K562 (cell line): Measurements from ENCODE around the gene TTN. TPM values are rescaled to one million over a fixed set of nuclear protein-coding genes. Genes with fewer than 3 reads are reported as not detected.
A peak's percentile ranks its signal among the peaks of the same experiment; 100 is the strongest.

Source experiments
- ATAC-seq: fragments of 200-7000 bp; cut with Tn5 transposase; 3 replicates; pipeline ENCODE4 v1.9.1; 2020; ENCODE audit warnings: moderate library complexity
- BruUV-seq: library from RNA; stranded (reverse); fragments of 400-500 nt; replicated peaks from 2 replicates; lab custom pipeline; 2021; lab: Mats Ljungman, UMichigan
- CTCF ChIA-PET: fragments of 300-600 bp; formaldehyde crosslinking; extraction: SDS; loops from one replicate; lab custom pipeline; 2021; ENCODE audit warnings: low intra/inter-chr PET ratio; lab: Yijun Ruan, JAX
- POLR2A ChIA-PET: fragments of 300-600, 350-650 bp; sonication (Branson Sonifier 250); formaldehyde crosslinking; extraction: SDS; loops from one replicate; lab custom pipeline; 2021; ENCODE audit warnings: antibody characterized with exemption, inconsistent platforms; lab: Yijun Ruan, JAX
- DNase-seq, 4 experiments: peaks; one replicate each; pipeline versions ENCODE4 v3.0.0 to v3.0.0-alpha.2; 2011 to 2018; ENCODE audit warnings: low spot score in 3 of 4, mixed read lengths in 3 of 4; ENCODE audit errors: extremely low read depth in 1 of 4
- FAIRE-seq: peaks from 2 replicates; lab custom pipeline; 2011; peaks lifted over from hg19 to GRCh38; lab: Jason Lieb, UNC
- H2AFZ ChIP-seq: 2 replicates; pipeline ENCODE4 v1.6.0; 2011; ENCODE audit warnings: low read depth, low read length, control low read depth, inconsistent platforms
- H3K27ac ChIP-seq: fragments of 200-600 bp; 3 replicates; pipeline ENCODE4 v1.8.0; 2011; ENCODE audit warnings: low read depth, mild to moderate bottlenecking, control low read depth, inconsistent platforms, low read length, moderate library complexity, mixed read lengths; ENCODE audit errors: extremely low read depth
- H3K27me3 ChIP-seq, 2 experiments: fragments of 300-600 bp in 1 of 2; 2 replicates in 1 of 2; 3 replicates in 1 of 2; pipeline versions ENCODE4 v1.6.0 to v1.8.0; 2011; ENCODE audit warnings: inconsistent platforms in 2 of 2, low read length in 2 of 2, mild to moderate bottlenecking in 1 of 2, mixed read lengths in 1 of 2, moderate library complexity in 1 of 2; ENCODE audit not compliant: control insufficient read depth in 2 of 2, insufficient read depth in 2 of 2
- H3K36me3 ChIP-seq: fragments of 300-600 bp; 3 replicates; pipeline ENCODE4 v1.8.0; 2011; ENCODE audit warnings: mild to moderate bottlenecking, low read length, inconsistent platforms; ENCODE audit not compliant: control insufficient read depth, insufficient read depth
- H3K4me1 ChIP-seq, 2 experiments: fragments of 200-600 bp in 1 of 2; replicated peaks in 1 of 2; 2 replicates in 1 of 2; 3 replicates in 1 of 2; pipeline versions ENCODE4 v1.5.1 to v1.8.0; 2011; ENCODE audit warnings: inconsistent platforms in 2 of 2, low read length in 2 of 2, mild to moderate bottlenecking in 1 of 2, mixed read lengths in 1 of 2, moderate library complexity in 1 of 2; ENCODE audit not compliant: control insufficient read depth in 2 of 2, insufficient read depth in 2 of 2
- H3K4me2 ChIP-seq: 2 replicates; pipeline ENCODE4 v1.6.1; 2011; ENCODE audit warnings: low read length, control low read depth, inconsistent platforms, mixed read lengths; ENCODE audit not compliant: insufficient read depth
- H3K4me3 ChIP-seq: fragments of 200-600 bp; sonication (generic), shearing (Covaris generic); 2 replicates; pipeline ENCODE4 v1.5.1; 2016; ENCODE audit warnings: control low read depth, inconsistent platforms
- H3K79me2 ChIP-seq: fragments of 200-600 bp; 3 replicates; pipeline ENCODE4 v1.8.0; 2011; ENCODE audit warnings: low read length, inconsistent platforms; ENCODE audit not compliant: control insufficient read depth, insufficient read depth
- H3K9ac ChIP-seq, 2 experiments: 2 replicates each; pipeline versions ENCODE4 v1.6.0 to v1.6.1; 2011; ENCODE audit warnings: low read depth in 2 of 2, low read length in 2 of 2, control low read depth in 1 of 2, inconsistent platforms in 1 of 2, mild to moderate bottlenecking in 1 of 2, mixed read lengths in 1 of 2; ENCODE audit not compliant: insufficient read depth in 1 of 2
- H3K9me1 ChIP-seq: one replicate; pipeline ENCODE4 v1.6.0; 2011; ENCODE audit warnings: inconsistent platforms, mild to moderate bottlenecking, low read length, moderate library complexity; ENCODE audit not compliant: control insufficient read depth, insufficient read depth
- H3K9me3 ChIP-seq: replicated peaks from 2 replicates; pipeline ENCODE4 v1.5.1; 2011; ENCODE audit warnings: low read depth, low read length, inconsistent platforms; ENCODE audit not compliant: control insufficient read depth, insufficient read depth
- H4K20me1 ChIP-seq: replicated peaks from 2 replicates; pipeline ENCODE4 v1.6.1; 2011; ENCODE audit warnings: low read length, inconsistent platforms, mixed read lengths; ENCODE audit not compliant: control insufficient read depth, insufficient read depth
- ARID3A ChIP-seq: IDR thresholded peaks from 2 replicates; pipeline ENCODE4 v1.6.1; 2012; ENCODE audit warnings: low read depth, low read length, improper control_type of control experiment, borderline replicate concordance
- ATF7 ChIP-seq: fragments of 450-650 bp; IDR thresholded peaks from 2 replicates; pipeline ENCODE4 v1.7.1; 2014; ENCODE audit warnings: mild to moderate bottlenecking, moderate library complexity
- ERF ChIP-seq: fragments of 450-650 bp; formaldehyde crosslinking; IDR thresholded peaks from 2 replicates; pipeline ENCODE4 v1.4.0; 2020; ENCODE audit warnings: mild to moderate bottlenecking, mixed read lengths
- HOXB6 ChIP-seq: fragments of 250-450 bp; sonication (Bioruptor Pico); IDR thresholded peaks from 2 replicates; pipeline ENCODE4 v1.5.1; 2022; ENCODE audit warnings: mild to moderate bottlenecking, borderline replicate concordance
- NCOR1 ChIP-seq: fragments of 450-650 bp; IDR thresholded peaks from 2 replicates; pipeline ENCODE4 v1.6.1; 2016; ENCODE audit warnings: mild to moderate bottlenecking, moderate library complexity
- PRMT5 ChIP-seq: sonication (generic); formaldehyde crosslinking; IDR thresholded peaks from 2 replicates; pipeline ENCODE4 v1.5.0; 2020; ENCODE audit warnings: missing genetic modification reagents
- SPI1 ChIP-seq: IDR thresholded peaks from 2 replicates; pipeline ENCODE4 v1.6.1; 2011; ENCODE audit warnings: low read depth, low read length, control low read depth, borderline replicate concordance
- SREBF2 ChIP-seq: sonication (generic); formaldehyde crosslinking; IDR thresholded peaks from 2 replicates; pipeline ENCODE4 v1.4.0; 2020; ENCODE audit warnings: mild to moderate bottlenecking, missing genetic modification reagents
- TBL1XR1 ChIP-seq, 2 experiments: IDR thresholded peaks; 2 replicates each; pipeline ENCODE4 v1.6.1; 2012; ENCODE audit warnings: improper control_type of control experiment in 2 of 2, low read length in 2 of 2, mild to moderate bottlenecking in 1 of 2
- ZNF507 ChIP-seq: conservative IDR thresholded peaks from 2 replicates; pipeline ENCODE4 v1.6.1; 2017; ENCODE audit warnings: missing genetic modification characterization, missing compliant biosample characterization
- ZNF589 ChIP-seq: fragments of 200-800 bp; sonication (Bioruptor generic); IDR thresholded peaks from 2 replicates; pipeline ENCODE4 v1.6.1; 2016; ENCODE audit warnings: low read depth, missing genetic modification characterization, missing compliant biosample characterization
- ZNF695 ChIP-seq: fragments of 450-650 bp; formaldehyde crosslinking; IDR thresholded peaks from 2 replicates; pipeline ENCODE4 v1.4.0; 2020; ENCODE audit warnings: mild to moderate bottlenecking, moderate library complexity
- ZNF740 ChIP-seq, 3 experiments: fragments of 200-800 bp in 1 of 3; sonication (Bioruptor generic) in 1 of 3; sonication (generic) in 1 of 3; formaldehyde crosslinking in 1 of 3; IDR thresholded peaks; 2 replicates each; pipeline versions ENCODE4 v1.6.1 to v1.8.0; 2016 to 2022; ENCODE audit warnings: mild to moderate bottlenecking in 2 of 3, missing compliant biosample characterization in 2 of 3, missing genetic modification characterization in 2 of 3, missing genetic modification reagents in 1 of 3
- ZNF766 ChIP-seq: fragments of 200-800 bp; sonication (Bioruptor generic); conservative IDR thresholded peaks from 2 replicates; pipeline ENCODE4 v1.6.1; 2016; ENCODE audit warnings: missing genetic modification characterization, missing compliant biosample characterization
- ZNF780A ChIP-seq: fragments of 250-450 bp; sonication (Bioruptor Pico); IDR thresholded peaks from 2 replicates; pipeline ENCODE4 v1.5.0; 2021; ENCODE audit warnings: mild to moderate bottlenecking
- WGBS: fragments of 100-300 bp; shearing (Covaris generic); methylation state at CpG from one replicate; pipeline ENCODE4 v1.1.6; 2016; ENCODE audit warnings: low coverage, mixed read lengths; ENCODE audit not compliant: insufficient coverage; ENCODE audit errors: missing lambda C conversion rate; 5-methylcytosine and 5-hydroxymethylcytosine counted together
- in situ Hi-C: fragments of 300-500 bp; cut with MboI; formaldehyde crosslinking; loops from 4 replicates; pipeline ENCODE4 v1.15.0; 2018; ENCODE audit warnings: inconsistent platforms, mixed read lengths
- intact Hi-C: fragments of 100-400 bp; cut with micrococcal nuclease; formaldehyde crosslinking; loops from 2 replicates; pipeline ENCODE4 v1.14.2; 2022
- polyA plus RNA-seq, 8 experiments: library from polyadenylated mRNA; depleted of rRNA in 4 of 8; stranded (reverse) in 5 of 8; unstranded in 3 of 8; fragments of >200 nt; fragmentation: Nextera tagmentation in 2 of 8; fragmentation: Illumina TruSeq in 1 of 8; extraction: Ambion mirVana in 2 of 8; extraction: Trizol in 1 of 8; gene quantifications; 2 replicates each; pipeline versions ENCODE4 v1.2.1 to v1.2.3, GENCODE V29; 2011 to 2014; ENCODE audit warnings: inconsistent platforms in 1 of 8, missing spikeins in 1 of 8
- total RNA-seq, 7 experiments: library from RNA; depleted of rRNA in 6 of 7; stranded (reverse); fragments of >200 nt in 6 of 7; fragmentation: Illumina TruSeq in 2 of 7; extraction: Trizol in 2 of 7; gene quantifications; 2 replicates each; pipeline versions ENCODE4 v1.2.1 to v1.2.3, GENCODE V29; 2011 to 2021; ENCODE audit warnings: low replicate concordance in 1 of 7

The TTN gene
- total and polyA plus RNA-seq, 9 of the 15 experiments (the other 6 are each of a cell fraction or from before 2014, with no cell fraction given): under 0.01 to 0.20 (median 0.04) TPM; not detected in 1

- no peaks in the 10 kb centered on the region for H3K27me3 ChIP-seq
- no peaks in the 10 kb centered on the region for H3K9me1 ChIP-seq
- H3K4me2 ChIP-seq: no peak overlapping the region
- peaks cover 14% of the 10 kb centered on the region; the same call in 2 of the 3 replicates for H3K36me3 ChIP-seq
- FAIRE-seq (no peak), DNase-seq (no peak), ATAC-seq (peak; percentile 21; the same call in 1 of the 3 replicates)
- H3K79me2 ChIP-seq: no peaks in the 10 kb centered on the region
- in situ Hi-C loops (no loop called here), intact Hi-C loops (no loop called here)
- CTCF ChIA-PET: no interaction called here
- H3K27ac ChIP-seq: no peak overlapping the region
- no peak overlapping the region for H3K4me3 ChIP-seq
- WGBS: 89% methylated on average over 2 of the region's 2 CpGs
- TF ChIP-seq ZNF780A (CRISPR knock-in tag) (no peak), ZNF589 (no peak), ZNF507 (tag) (no peak), NCOR1 (no peak), ARID3A (no peak), SREBF2 (no peak), ERF (CRISPR knock-in tag) (no peak), ZNF695 (CRISPR knock-in tag) (no peak), HOXB6 (CRISPR knock-in tag) (no peak), PRMT5 (CRISPR knock-in tag) (no peak), TBL1XR1 (IDR thresholded peaks at IDR 0.05; ENCODE audit: low read length in 2 of 2) (no peak), ZNF766 (CRISPR knock-in tag) (no peak), ATF7 (no peak), SPI1 (no peak), ZNF740 (CRISPR knock-in tag; IDR thresholded peaks at IDR 0.05) (no peak), ZNF740 (tag; IDR thresholded peaks at IDR 0.05) (no peak)
- POLR2A ChIA-PET: interaction anchor here (0.7 to 1.2 kb wide), 2 partner anchors 10 to 15 kb away, joined by 3 to 5 read pairs; no protein-coding TSS in a partner anchor
- no peaks in the 10 kb centered on the region for H4K20me1 ChIP-seq
- no peak overlapping the region for H3K9ac ChIP-seq
- BruUV-seq: no TSS peak
- H2AFZ ChIP-seq: no peak overlapping the region
- no peaks in the 10 kb centered on the region for H3K4me1 ChIP-seq
- H3K9me3 ChIP-seq: no peaks in the 10 kb centered on the region
Measured at GRCh38 chr2:178508646-178509045, 298.6 kb downstream of the TTN start.
